ENCODE measurements around the gene KDM4C.

GRCh38 chr9:6794936-6795335 is 37.2 kb downstream of the KDM4C start:
- no peak for TF ChIP-seq TAF1 (IDR thresholded peaks at IDR 0.05; ENCODE audit: low read depth, low read length)
- no peak for TF ChIP-seq CTCF (IDR thresholded peaks at IDR 0.05; ENCODE audit: control extremely low read depth in 1 of 3, insufficient read depth in 1 of 3, low read depth in 1 of 3, low read length in 3 of 3)
- no peak for TF ChIP-seq ZNF274 (IDR thresholded peaks at IDR 0.05; ENCODE audit: borderline replicate concordance, extremely low read depth, low read length)
- TF ChIP-seq POLR2A (IDR thresholded peaks at IDR 0.05; ENCODE audit: control extremely low read depth in 1 of 2, low read depth in 2 of 2, low read length in 2 of 2): no peak
- no peak for TF ChIP-seq RXRA (IDR thresholded peaks at IDR 0.05; ENCODE audit: insufficient read depth, low read depth, low read length)
- TF ChIP-seq, protein P1, sequence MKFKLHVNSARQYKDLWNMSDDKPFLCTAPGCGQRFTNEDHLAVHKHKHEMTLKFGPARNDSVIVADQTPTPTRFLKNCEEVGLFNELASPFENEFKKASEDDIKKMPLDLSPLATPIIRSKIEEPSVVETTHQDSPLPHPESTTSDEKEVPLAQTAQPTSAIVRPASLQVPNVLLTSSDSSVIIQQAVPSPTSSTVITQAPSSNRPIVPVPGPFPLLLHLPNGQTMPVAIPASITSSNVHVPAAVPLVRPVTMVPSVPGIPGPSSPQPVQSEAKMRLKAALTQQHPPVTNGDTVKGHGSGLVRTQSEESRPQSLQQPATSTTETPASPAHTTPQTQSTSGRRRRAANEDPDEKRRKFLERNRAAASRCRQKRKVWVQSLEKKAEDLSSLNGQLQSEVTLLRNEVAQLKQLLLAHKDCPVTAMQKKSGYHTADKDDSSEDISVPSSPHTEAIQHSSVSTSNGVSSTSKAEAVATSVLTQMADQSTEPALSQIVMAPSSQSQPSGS (IDR thresholded peaks at IDR 0.05; ENCODE audit: low read length): no peak
- no peak for TF ChIP-seq HDAC6 (IDR thresholded peaks at IDR 0.05; ENCODE audit: low read depth, low read length)
- no peak for TF ChIP-seq JUND (IDR thresholded peaks at IDR 0.05; ENCODE audit: low read length)
- TF ChIP-seq MAFK (IDR thresholded peaks at IDR 0.05; ENCODE audit: low read depth, low read length): no peak
- no peak for TF ChIP-seq EP300 (IDR thresholded peaks at IDR 0.05; ENCODE audit: borderline replicate concordance in 1 of 2, low read depth in 2 of 2, low read length in 2 of 2)
- TF ChIP-seq, protein P2, sequence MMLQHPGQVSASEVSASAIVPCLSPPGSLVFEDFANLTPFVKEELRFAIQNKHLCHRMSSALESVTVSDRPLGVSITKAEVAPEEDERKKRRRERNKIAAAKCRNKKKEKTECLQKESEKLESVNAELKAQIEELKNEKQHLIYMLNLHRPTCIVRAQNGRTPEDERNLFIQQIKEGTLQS (IDR thresholded peaks at IDR 0.05; ENCODE audit: insufficient read depth, low read depth, low read length): no peak
- TF ChIP-seq BRCA1 (IDR thresholded peaks at IDR 0.05; ENCODE audit: low read depth, low read length): no peak

Data from H1 (cell line).